IMR-90 (cell line): Measurements from ENCODE around the gene ANP32B. TPM values are rescaled to one million over a fixed set of nuclear protein-coding genes. Genes with fewer than 3 reads are reported as not detected.

Experiments used
- ATAC-seq: fragments of 200-7000 bp; cut with Tn5 transposase; 2 replicates; pipeline ENCODE4 v1.9.1; 2020; ENCODE audit warnings: low read depth, mild to moderate bottlenecking, moderate library complexity
- BruUV-seq: library from RNA; stranded (reverse); fragments of 400-500 nt; replicated peaks from 2 replicates; lab custom pipeline; 2021; lab: Mats Ljungman, UMichigan
- CTCF ChIA-PET: fragments of 300-600 bp; formaldehyde crosslinking; extraction: SDS; loops from one replicate; lab custom pipeline; 2021; ENCODE audit warnings: antibody characterized with exemption; lab: Yijun Ruan, JAX
- POLR2A ChIA-PET: fragments of 300-600 bp; sonication (Branson Sonifier 250); formaldehyde crosslinking; loops from one replicate; lab custom pipeline; 2022; ENCODE audit warnings: antibody characterized with exemption; ENCODE audit not compliant: unreplicated experiment; lab: Charles Lee
- DNase-seq: peaks from one replicate; pipeline ENCODE4 v3.0.0; 2013
- H2AFZ ChIP-seq: replicated peaks from 2 replicates; pipeline ENCODE3; 2013; ENCODE audit warnings: low read length, mild to moderate bottlenecking; ENCODE audit not compliant: poor library complexity
- H2AK5ac ChIP-seq: 2 replicates; pipeline ENCODE4 v1.6.1; 2013; ENCODE audit warnings: low read depth, low read length, inconsistent platforms
- H2AK9ac ChIP-seq: replicated peaks from 2 replicates; pipeline ENCODE3; 2013; ENCODE audit warnings: mild to moderate bottlenecking, low read depth, low read length, moderate library complexity; ENCODE audit not compliant: poor library complexity
- H2BK120ac ChIP-seq: 2 replicates; pipeline ENCODE4 v1.6.1; 2013; ENCODE audit warnings: low read depth, low read length, inconsistent platforms
- H2BK15ac ChIP-seq: 3 replicates; pipeline ENCODE4 v1.6.1; 2013; ENCODE audit warnings: low read depth, low read length, inconsistent platforms
- H2BK20ac ChIP-seq: 2 replicates; pipeline ENCODE4 v1.6.1; 2013; ENCODE audit warnings: low read depth, mild to moderate bottlenecking, inconsistent platforms, low read length, moderate library complexity
- H2BK5ac ChIP-seq: 2 replicates; pipeline ENCODE4 v1.6.1; 2013; ENCODE audit warnings: mild to moderate bottlenecking, low read depth, low read length, inconsistent platforms; ENCODE audit not compliant: poor library complexity, severe bottlenecking
- H3K14ac ChIP-seq: replicated peaks from 2 replicates; pipeline ENCODE4 v1.6.1; 2013; ENCODE audit warnings: low read depth, low read length, inconsistent platforms
- H3K18ac ChIP-seq: 2 replicates; pipeline ENCODE4 v1.6.1; 2013; ENCODE audit warnings: low read depth, low read length, control low read depth
- H3K23ac ChIP-seq: 2 replicates; pipeline ENCODE4 v1.6.1; 2013; ENCODE audit warnings: low read depth, low read length, inconsistent platforms
- H3K27ac ChIP-seq: 2 replicates; pipeline ENCODE4 v1.5.1; 2013; ENCODE audit warnings: mild to moderate bottlenecking, control low read depth, low read length; ENCODE audit not compliant: insufficient read depth
- H3K27me3 ChIP-seq: 2 replicates; pipeline ENCODE4 v1.6.1; 2013; ENCODE audit warnings: low read length; ENCODE audit not compliant: control insufficient read depth, insufficient read depth
- H3K36me3 ChIP-seq: 2 replicates; pipeline ENCODE4 v1.6.1; 2013; ENCODE audit warnings: low read length, mixed read lengths; ENCODE audit not compliant: control insufficient read depth, insufficient read depth
- H3K4ac ChIP-seq: 2 replicates; pipeline ENCODE4 v1.6.1; 2013; ENCODE audit warnings: low read depth, low read length, inconsistent platforms
- H3K4me1 ChIP-seq: 2 replicates; pipeline ENCODE4 v1.6.1; 2013; ENCODE audit warnings: low read length, mixed read lengths; ENCODE audit not compliant: control insufficient read depth, insufficient read depth
- H3K4me2 ChIP-seq: 2 replicates; pipeline ENCODE4 v1.6.1; 2013; ENCODE audit warnings: low read depth, mild to moderate bottlenecking, control low read depth, low read length, moderate library complexity
- H3K4me3 ChIP-seq: 2 replicates; pipeline ENCODE4 v1.5.1; 2013; ENCODE audit warnings: low read depth, mild to moderate bottlenecking, control low read depth, low read length, moderate library complexity; ENCODE audit not compliant: insufficient read depth
- H3K56ac ChIP-seq: 2 replicates; pipeline ENCODE4 v1.6.1; 2013; ENCODE audit warnings: low read length, inconsistent platforms; ENCODE audit not compliant: insufficient read depth; ENCODE audit errors: extremely low read depth
- H3K79me1 ChIP-seq, 2 experiments: 2 replicates each; pipeline ENCODE4 v1.6.1; 2013; ENCODE audit warnings: low read length in 2 of 2, inconsistent platforms in 1 of 2, low read depth in 1 of 2
- H3K9ac ChIP-seq: 2 replicates; pipeline ENCODE4 v1.6.1; 2013; ENCODE audit warnings: low read depth, low read length, control low read depth
- H3K9me1 ChIP-seq: 2 replicates; pipeline ENCODE4 v1.6.1; 2013; ENCODE audit warnings: low read length, inconsistent platforms; ENCODE audit not compliant: insufficient read depth
- H3K9me3 ChIP-seq: 2 replicates; pipeline ENCODE4 v1.6.1; 2013; ENCODE audit warnings: low read length; ENCODE audit not compliant: control insufficient read depth, insufficient read depth
- H4K20me1 ChIP-seq: 2 replicates; pipeline ENCODE4 v1.6.1; 2013; ENCODE audit warnings: low read length, inconsistent platforms; ENCODE audit not compliant: insufficient read depth
- H4K5ac ChIP-seq: 2 replicates; pipeline ENCODE4 v1.6.1; 2013; ENCODE audit warnings: mild to moderate bottlenecking, low read depth, low read length, control low read depth
- H4K8ac ChIP-seq, 2 experiments: 2 replicates each; pipeline ENCODE4 v1.6.1; 2013; ENCODE audit warnings: low read depth in 2 of 2, low read length in 2 of 2, control low read depth in 1 of 2, inconsistent platforms in 1 of 2
- H4K91ac ChIP-seq: 2 replicates; pipeline ENCODE4 v1.6.1; 2013; ENCODE audit warnings: low read depth, low read length, inconsistent platforms; ENCODE audit not compliant: insufficient read depth
- BHLHE40 ChIP-seq: fragments of 150-350 bp; IDR thresholded peaks from 2 replicates; pipeline ENCODE4 v1.6.1; 2016; ENCODE audit warnings: mild to moderate bottlenecking, low read depth, low read length
- CEBPB ChIP-seq: IDR thresholded peaks from 2 replicates; pipeline ENCODE4 v1.6.1; 2012; ENCODE audit warnings: low read depth, low read length, improper control_type of control experiment
- MAZ ChIP-seq: IDR thresholded peaks from 2 replicates; pipeline ENCODE4 v1.6.1; 2012; ENCODE audit warnings: low read depth, mild to moderate bottlenecking, low read length, improper control_type of control experiment, moderate library complexity, borderline replicate concordance
- NFE2L2 ChIP-seq: fragments of 150-350 bp; IDR thresholded peaks from 2 replicates; pipeline ENCODE4 v1.6.1; 2016; ENCODE audit warnings: low read depth, mild to moderate bottlenecking, low read length
- RFX5 ChIP-seq: IDR thresholded peaks from 2 replicates; pipeline ENCODE4 v1.8.0; 2012; ENCODE audit warnings: low read depth, mild to moderate bottlenecking, low read length, moderate library complexity
- WGBS, 2 experiments: methylation state at CpG; one replicate each; pipeline versions ENCODE4 v1.1.5 to v1.1.7; 2013; ENCODE audit warnings: missing lambda C conversion rate in 2 of 2; ENCODE audit not compliant: insufficient read length in 1 of 2; ENCODE audit errors: extremely low coverage in 2 of 2; 5-methylcytosine and 5-hydroxymethylcytosine counted together
- dilution Hi-C: fragments of 300-500 bp; cut with HindIII; formaldehyde crosslinking; loops from one replicate; pipeline ENCODE4 v1.14.3; 2018; ENCODE audit warnings: low sequenced_read_pairs; ENCODE audit not compliant: unreplicated experiment
- in situ Hi-C: fragments of 300-500 bp; cut with MboI; formaldehyde crosslinking; loops from 3 replicates; pipeline ENCODE4 v1.14.3; 2019; ENCODE audit warnings: low sequenced_read_pairs, inconsistent platforms, mixed read lengths
- intact Hi-C: fragments of 100-400 bp; cut with micrococcal nuclease; formaldehyde crosslinking; loops from 2 replicates; pipeline ENCODE4 v1.10.0; 2022
- polyA plus RNA-seq, 3 experiments: library from polyadenylated mRNA; depleted of rRNA; stranded (reverse); fragments of >200 nt; gene quantifications; 2 replicates each; pipeline ENCODE4 v1.2.3, GENCODE V29; 2012; ENCODE audit warnings: low replicate concordance in 1 of 3
- total RNA-seq: library from RNA; depleted of rRNA; stranded (reverse); fragments of >200 nt; gene quantifications from 2 replicates; pipeline ENCODE4 v1.2.3, GENCODE V29; 2012

Gene ANP32B
- total and polyA plus RNA-seq, 2 of the 4 experiments (the other 2 are of a cell fraction) = 3.9 to 46.8 TPM

- H3K4me2 ChIP-seq = no peak overlapping the region
- no peak overlapping the region for H3K4me3 ChIP-seq
- dilution Hi-C loops = no loop called here
- no peaks in the 10 kb centered on the region for H3K27me3 ChIP-seq
- H2AFZ ChIP-seq = no peak overlapping the region
- intact Hi-C loops = no loop called here
- H4K20me1 ChIP-seq = peaks cover 30% of the 10 kb centered on the region
- DNase-seq = peak; percentile 18
- no peak overlapping the region for H4K5ac ChIP-seq
- no peak overlapping the region for H2BK15ac ChIP-seq
- in situ Hi-C loops = no loop called here
- peaks cover 8% of the 10 kb centered on the region for H3K9me1 ChIP-seq
- peaks cover 53 to 74% of the 10 kb centered on the region in 2 experiments for H3K79me1 ChIP-seq
- peaks cover 3% of the 10 kb centered on the region for H3K4me1 ChIP-seq
- BruUV-seq = no TSS peak
- ChIA-PET CTCF (no interaction called here), POLR2A (no interaction called here)
- H2BK120ac ChIP-seq = no peak overlapping the region
- no peak overlapping the region for H3K18ac ChIP-seq
- TF ChIP-seq MAZ = no peak
- no peak for TF ChIP-seq CEBPB
- no peak for TF ChIP-seq RFX5
- TF ChIP-seq NFE2L2 = no peak
- no peak for TF ChIP-seq BHLHE40
- no peak overlapping the region for H2AK5ac ChIP-seq
- no peak overlapping the region for H3K4ac ChIP-seq
- H3K9me3 ChIP-seq = no peaks in the 10 kb centered on the region
- H3K27ac ChIP-seq = no peak overlapping the region
- H4K8ac ChIP-seq = no peak overlapping the region
- 0 out of 2 replicates have a peak overlapping the region, but pooled peaks have one; percentile 61 for H3K23ac ChIP-seq
- H2BK20ac ChIP-seq = no peak overlapping the region
- no peak overlapping the region for H3K56ac ChIP-seq
- no peak overlapping the region for H2AK9ac ChIP-seq
- peaks cover 72% of the 10 kb centered on the region for H3K36me3 ChIP-seq
- no peak overlapping the region for H2BK5ac ChIP-seq
- H3K9ac ChIP-seq = no peak overlapping the region
- H3K14ac ChIP-seq = no peak overlapping the region
- H4K91ac ChIP-seq = no peak overlapping the region
- ATAC-seq = no peak
- no CpG with 5 or more reads among the region's 1 CpG for WGBS, 2 experiments
Measured at GRCh38 chr9:98009936-98010335, 26.8 kb downstream of the ANP32B start.
